Measurements from ENCODE around the gene SCD5. TPM values are rescaled to one million over a fixed set of nuclear protein-coding genes. Genes with fewer than 3 reads are reported as not detected.
A peak's percentile ranks its signal among the peaks of the same experiment; 100 is the strongest.

The SCD5 gene
- total and polyA plus RNA-seq, 12 donors: 85.9 to 585 (median 229) TPM

- H3K4me3 ChIP-seq: no peak overlapping the region
- H3K36me3 ChIP-seq (replicated peaks in 1 of 2): no peaks in the 10 kb centered on the region
- intact Hi-C loops (cut with DNase I): no loop called here
- TF ChIP-seq CTCF (IDR thresholded peaks at IDR 0.05) (no peak), POLR2A (IDR thresholded peaks at IDR 0.05) (peak in 1 of 2 donors; percentile 46)
- whole genome bisulfite sequencing, 4 donors: 28 to 52% (median 42%) methylated on average over 2 to 4 of the region's 4 CpGs
- H3K9me3 ChIP-seq (replicated peaks in 1 of 3): no peaks in the 10 kb centered on the region
- peak overlapping the region; percentile 55 to 90 (median 83) for H3K27ac ChIP-seq
- no peaks in the 10 kb centered on the region for H3K27me3 ChIP-seq
- peak; percentile 79 to 94 (median 91) for DNase-seq
- peaks cover 37 to 64% of the 10 kb centered on the region in 2 donors for H3K4me1 ChIP-seq (replicated peaks in 1 of 2)
Measured at GRCh38 chr4:82753238-82753637, 45.4 kb downstream of the SCD5 start.

DNA sequence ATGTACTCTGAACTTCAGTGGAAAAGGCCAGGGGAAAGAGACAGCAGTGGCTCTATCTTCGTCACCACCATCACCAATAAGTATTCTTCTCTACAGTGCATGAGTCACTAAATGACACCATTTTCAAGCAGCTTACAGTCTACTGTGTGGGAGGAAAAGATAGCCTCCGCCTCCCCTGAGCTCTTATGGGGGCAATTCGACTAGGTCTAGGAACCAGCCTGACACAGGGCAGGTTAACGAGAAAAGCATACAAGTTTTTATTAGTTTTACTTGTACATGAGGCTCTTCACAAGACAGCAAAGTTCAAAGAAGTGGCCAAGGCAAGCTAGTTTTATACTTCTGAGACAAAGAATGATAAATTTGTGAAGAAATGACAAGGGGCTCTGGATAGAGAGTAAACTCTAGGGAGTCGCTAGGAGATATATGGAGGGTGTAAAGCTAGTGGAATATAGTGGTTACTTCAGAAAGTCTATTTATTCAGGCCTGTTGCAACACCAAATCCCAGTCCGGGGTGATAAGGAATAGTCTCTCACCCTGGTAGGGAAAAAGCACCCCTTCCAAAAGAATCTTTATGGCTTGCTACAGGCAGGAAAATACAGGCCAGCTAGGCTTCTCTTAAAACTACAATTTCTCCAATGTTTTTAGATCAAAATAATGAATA, 49.7 kb downstream of the SCD5 start:
- intact Hi-C loops (cut with DNase I): loop anchor here (10.0 kb wide), 1 partner anchor 284 kb away; no protein-coding TSS in a partner anchor
- DNase-seq: no peak
- Histone ChIP-seq H3K9me3 (replicated peaks in 1 of 3) (no peaks in the 10 kb centered on the region), H3K4me3 (no peak overlapping the region), H3K27ac (peak overlapping the region in 2 of 5 donors; percentile 41 to 46), H3K36me3 (replicated peaks in 1 of 2) (no peaks in the 10 kb centered on the region), H3K4me1 (replicated peaks in 1 of 2) (peaks cover 35 to 51% of the 10 kb centered on the region in 2 donors), H3K27me3 (no peaks in the 10 kb centered on the region)
- TF ChIP-seq POLR2A (IDR thresholded peaks at IDR 0.05) (no peak), CTCF (IDR thresholded peaks at IDR 0.05) (no peak)
- 80 to 86% (median 82%) methylated on average over 6 of the region's 6 CpGs for WGBS, 4 donors

DNA sequence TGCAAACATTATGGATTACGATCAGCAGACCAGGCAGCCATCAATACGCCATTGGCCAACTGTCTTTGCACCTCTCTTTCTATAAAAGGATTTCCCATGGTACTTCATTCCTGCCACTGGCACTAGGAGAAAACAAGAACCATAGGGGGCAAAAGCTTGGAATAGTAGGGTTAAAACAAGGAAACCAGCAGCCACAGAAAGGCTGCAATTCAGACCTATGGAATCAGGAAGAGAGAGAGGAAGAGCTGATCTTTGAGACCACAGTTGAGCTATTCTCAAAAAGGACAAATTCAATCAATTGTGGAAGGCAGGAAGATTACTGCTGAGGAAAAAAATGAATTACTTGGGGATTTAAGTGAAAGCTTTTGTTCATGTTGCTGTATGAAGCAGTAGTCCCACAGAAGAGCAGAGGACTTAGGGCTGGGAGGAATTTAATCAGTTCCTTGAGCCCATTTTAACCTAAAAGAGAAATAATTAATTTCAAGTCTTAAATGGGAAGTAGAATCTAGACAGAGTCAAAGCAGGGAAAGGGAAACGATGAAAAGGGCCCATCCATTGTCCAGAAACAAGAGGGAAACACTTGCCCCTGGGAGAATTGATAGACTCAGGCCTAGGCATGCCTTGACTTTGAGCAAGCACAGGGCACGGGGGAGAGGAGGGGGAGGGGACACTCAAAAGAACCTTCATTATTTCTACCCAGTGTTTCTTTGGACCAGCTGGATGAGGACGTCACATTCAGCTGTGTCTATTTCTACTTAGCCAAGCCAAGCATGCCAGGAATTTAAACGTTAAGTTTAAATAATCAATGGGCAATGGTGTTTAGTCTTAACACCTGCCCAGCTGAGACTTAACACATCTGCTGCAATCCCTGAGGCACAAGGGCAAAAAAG, 50.7 kb downstream of the SCD5 start:
- Histone ChIP-seq H3K27ac (peak overlapping the region in 3 of 5 donors; percentile 6 to 46 (median 41)), H3K36me3 (replicated peaks in 1 of 2) (no peaks in the 10 kb centered on the region), H3K27me3 (no peaks in the 10 kb centered on the region), H3K4me3 (no peak overlapping the region), H3K4me1 (replicated peaks in 1 of 2) (peaks cover 27 to 43% of the 10 kb centered on the region in 2 donors), H3K9me3 (replicated peaks in 1 of 3) (no peaks in the 10 kb centered on the region)
- WGBS, 4 donors: 77 to 87% (median 81%) methylated on average over 6 of the region's 6 CpGs
- DNase-seq: no peak
- no peak for TF ChIP-seq POLR2A (IDR thresholded peaks at IDR 0.05)
- TF ChIP-seq CTCF (IDR thresholded peaks at IDR 0.05): no peak
- intact Hi-C loops (cut with DNase I): loop anchor here (10.0 kb wide), 1 partner anchor 283 kb away; no protein-coding TSS in a partner anchor
